Mesothelial cell of epicardium (in vitro differentiated cells): ENCODE results near the gene TENT5C. TPM values are rescaled to one million over a fixed set of nuclear protein-coding genes. Genes with fewer than 3 reads are reported as not detected.

Experiments used
- DNase-seq, 2 experiments: peaks; one replicate each; pipeline ENCODE4 v3.0.0; 2021; ENCODE audit warnings: low spot score in 2 of 2; ENCODE audit not compliant: unreplicated experiment in 2 of 2
- H3K27ac Mint-ChIP-seq: 2 replicates; pipeline ENCODE4 v1.8.0; 2021; ENCODE audit warnings: mixed read lengths
- H3K27me3 Mint-ChIP-seq: 2 replicates; pipeline ENCODE4 v1.8.0; 2021; ENCODE audit warnings: low read depth, mixed read lengths
- H3K36me3 Mint-ChIP-seq: 2 replicates; pipeline ENCODE4 v1.8.0; 2021; ENCODE audit warnings: mixed read lengths
- H3K4me1 Mint-ChIP-seq: 2 replicates; pipeline ENCODE4 v1.8.0; 2021; ENCODE audit warnings: mixed read lengths
- H3K4me3 Mint-ChIP-seq: 2 replicates; pipeline ENCODE4 v1.8.0; 2021; ENCODE audit warnings: mild to moderate bottlenecking, moderate library complexity, mixed read lengths
- H3K9me3 Mint-ChIP-seq: 2 replicates; pipeline ENCODE4 v1.8.0; 2021; ENCODE audit warnings: mixed read lengths
- total RNA-seq: library from RNA; stranded (reverse); gene quantifications from 3 replicates; pipeline ENCODE4 v1.2.1, GENCODE V29; 2021
- TF ChIP-seq, protein P1 (sequence below): fragments of 200-600 bp; sonication (generic); IDR thresholded peaks from one replicate; pipeline ENCODE4 v1.5.0; 2021; ENCODE audit warnings: antibody characterized with exemption; ENCODE audit not compliant: unreplicated experiment

Gene TENT5C
- total RNA-seq, 1 donor from 2014 or later: 0.31 TPM

DNA sequence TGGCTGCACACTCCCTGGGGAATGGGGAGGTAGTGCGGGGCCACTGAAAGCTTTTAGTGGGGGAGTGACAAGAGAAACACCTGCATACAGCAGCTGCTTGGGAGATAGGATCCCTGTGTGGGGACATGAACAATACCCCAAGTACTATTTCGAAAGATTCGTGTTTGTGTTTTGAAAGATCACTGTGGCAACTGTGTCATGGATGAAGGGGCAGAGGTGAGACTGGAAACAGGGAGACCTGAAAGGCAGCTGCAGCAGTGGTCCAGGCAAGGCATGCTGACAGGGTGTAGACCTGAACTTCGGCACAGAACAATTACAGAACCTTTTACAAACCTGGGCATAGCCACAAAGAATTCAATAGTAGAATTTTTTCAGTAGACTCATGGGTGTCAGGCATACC lies 32.9 kb downstream of the TENT5C start:
- Mint-ChIP-seq H3K27me3 (peaks cover 13% of the 10 kb centered on the region), H3K36me3 (no peaks in the 10 kb centered on the region), H3K9me3 (no peaks in the 10 kb centered on the region), H3K4me3 (no peak overlapping the region), H3K27ac (no peak overlapping the region), H3K4me1 (no peaks in the 10 kb centered on the region)
- TF ChIP-seq, protein P1, sequence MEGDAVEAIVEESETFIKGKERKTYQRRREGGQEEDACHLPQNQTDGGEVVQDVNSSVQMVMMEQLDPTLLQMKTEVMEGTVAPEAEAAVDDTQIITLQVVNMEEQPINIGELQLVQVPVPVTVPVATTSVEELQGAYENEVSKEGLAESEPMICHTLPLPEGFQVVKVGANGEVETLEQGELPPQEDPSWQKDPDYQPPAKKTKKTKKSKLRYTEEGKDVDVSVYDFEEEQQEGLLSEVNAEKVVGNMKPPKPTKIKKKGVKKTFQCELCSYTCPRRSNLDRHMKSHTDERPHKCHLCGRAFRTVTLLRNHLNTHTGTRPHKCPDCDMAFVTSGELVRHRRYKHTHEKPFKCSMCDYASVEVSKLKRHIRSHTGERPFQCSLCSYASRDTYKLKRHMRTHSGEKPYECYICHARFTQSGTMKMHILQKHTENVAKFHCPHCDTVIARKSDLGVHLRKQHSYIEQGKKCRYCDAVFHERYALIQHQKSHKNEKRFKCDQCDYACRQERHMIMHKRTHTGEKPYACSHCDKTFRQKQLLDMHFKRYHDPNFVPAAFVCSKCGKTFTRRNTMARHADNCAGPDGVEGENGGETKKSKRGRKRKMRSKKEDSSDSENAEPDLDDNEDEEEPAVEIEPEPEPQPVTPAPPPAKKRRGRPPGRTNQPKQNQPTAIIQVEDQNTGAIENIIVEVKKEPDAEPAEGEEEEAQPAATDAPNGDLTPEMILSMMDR: no peak
- DNase-seq: no peak

DNA sequence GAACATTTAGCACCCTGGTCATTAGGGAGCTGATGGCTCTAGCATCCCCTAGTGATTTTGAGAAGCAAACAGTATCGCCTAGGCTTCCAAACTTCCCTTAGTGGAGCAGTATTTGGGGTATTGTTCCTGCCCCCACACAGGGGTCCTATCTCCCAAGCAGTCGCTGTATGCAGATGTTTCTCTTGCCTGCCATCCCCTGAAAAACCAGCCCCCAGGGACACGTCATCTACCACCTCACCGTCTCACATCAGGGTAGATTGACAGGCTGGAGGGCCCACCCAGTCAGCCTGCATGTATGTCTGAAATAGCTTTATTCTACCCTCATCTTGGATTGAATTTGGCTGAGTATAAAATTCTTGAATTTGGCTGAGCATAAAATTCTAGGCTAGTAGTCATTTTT lies 33.9 kb downstream of the TENT5C start:
- no peaks in the 10 kb centered on the region for H3K4me1 Mint-ChIP-seq
- DNase-seq: no peak
- no peaks in the 10 kb centered on the region for H3K36me3 Mint-ChIP-seq
- H3K27me3 Mint-ChIP-seq: peaks cover 16% of the 10 kb centered on the region
- TF ChIP-seq, protein P1: no peak
- H3K9me3 Mint-ChIP-seq: no peaks in the 10 kb centered on the region
- H3K4me3 Mint-ChIP-seq: no peak overlapping the region
- no peak overlapping the region for H3K27ac Mint-ChIP-seq

DNA sequence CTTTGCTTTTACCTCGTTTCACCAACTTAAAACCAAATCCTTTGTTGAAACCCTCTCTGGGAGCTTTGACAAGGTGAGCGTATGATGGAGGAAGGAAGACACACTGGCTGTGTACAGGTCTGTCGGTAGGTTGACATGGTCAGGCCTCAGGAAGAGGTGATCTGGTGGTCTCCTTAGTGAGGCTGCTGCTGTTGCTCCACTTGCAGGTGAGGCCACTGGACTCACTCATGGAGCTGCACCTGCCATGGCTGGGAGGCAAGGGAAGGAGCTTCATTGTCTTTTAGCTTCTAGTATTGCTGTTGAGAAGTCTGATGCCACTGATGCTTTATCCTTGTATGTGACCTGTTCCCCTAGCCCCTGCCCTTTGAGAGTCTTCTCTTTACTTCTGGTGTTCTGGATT lies 35.7 kb downstream of the TENT5C start:
- TF ChIP-seq, protein P1: no peak
- H3K27ac Mint-ChIP-seq: no peak overlapping the region
- peaks cover 16% of the 10 kb centered on the region for H3K27me3 Mint-ChIP-seq
- no peak for DNase-seq
- peaks cover 10% of the 10 kb centered on the region for H3K4me1 Mint-ChIP-seq
- H3K4me3 Mint-ChIP-seq: no peak overlapping the region
- no peaks in the 10 kb centered on the region for H3K36me3 Mint-ChIP-seq
- H3K9me3 Mint-ChIP-seq: no peaks in the 10 kb centered on the region

DNA sequence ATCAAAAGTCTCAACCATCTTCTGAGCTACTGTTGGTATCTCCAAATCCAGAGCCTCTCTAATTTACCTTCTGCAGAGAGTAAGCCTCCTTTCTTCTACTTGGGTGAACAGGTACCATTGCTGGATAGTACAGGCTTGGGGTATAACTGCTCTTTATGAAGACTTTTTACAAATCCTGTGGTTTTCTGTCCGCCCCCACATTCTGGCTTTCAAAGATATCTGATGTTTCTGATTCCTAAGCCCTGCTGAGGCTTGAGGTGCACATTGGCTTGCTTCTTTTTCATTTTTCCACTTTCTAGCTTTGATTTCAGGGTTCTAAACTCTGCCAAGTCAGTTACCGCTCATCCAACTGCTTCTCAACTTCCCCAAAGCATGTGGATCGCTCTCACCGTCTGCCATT lies 37.1 kb downstream of the TENT5C start:
- TF ChIP-seq, protein P1: no peak
- peaks cover 10% of the 10 kb centered on the region for H3K4me1 Mint-ChIP-seq
- no peaks in the 10 kb centered on the region for H3K36me3 Mint-ChIP-seq
- no peak for DNase-seq
- no peak overlapping the region for H3K27ac Mint-ChIP-seq
- H3K4me3 Mint-ChIP-seq: no peak overlapping the region
- peaks cover 16% of the 10 kb centered on the region for H3K27me3 Mint-ChIP-seq
- no peaks in the 10 kb centered on the region for H3K9me3 Mint-ChIP-seq

DNA sequence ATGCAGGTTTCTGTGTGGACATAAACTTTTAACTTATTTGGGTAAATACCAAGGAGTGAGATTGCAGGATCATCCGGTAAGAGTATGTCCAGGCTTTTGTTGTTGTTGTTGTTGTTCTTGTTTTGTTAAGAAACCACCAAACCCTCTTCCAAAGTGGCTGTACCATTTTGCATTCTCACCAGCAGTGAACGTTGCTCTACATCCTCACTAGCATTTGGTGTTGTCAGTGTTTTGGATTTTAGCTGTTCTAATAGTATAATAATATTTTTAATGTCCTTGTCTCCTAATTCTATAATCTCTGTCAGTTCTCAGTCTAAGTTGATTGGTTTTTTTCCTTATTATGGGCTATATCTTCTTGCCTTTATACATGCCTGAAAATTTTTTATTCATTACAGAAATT lies 37.8 kb downstream of the TENT5C start:
- no peak overlapping the region for H3K4me3 Mint-ChIP-seq
- no peak overlapping the region for H3K27ac Mint-ChIP-seq
- H3K4me1 Mint-ChIP-seq: peaks cover 10% of the 10 kb centered on the region
- DNase-seq: no peak
- TF ChIP-seq, protein P1: no peak
- H3K27me3 Mint-ChIP-seq: peaks cover 14% of the 10 kb centered on the region
- no peaks in the 10 kb centered on the region for H3K36me3 Mint-ChIP-seq
- H3K9me3 Mint-ChIP-seq: no peaks in the 10 kb centered on the region

DNA sequence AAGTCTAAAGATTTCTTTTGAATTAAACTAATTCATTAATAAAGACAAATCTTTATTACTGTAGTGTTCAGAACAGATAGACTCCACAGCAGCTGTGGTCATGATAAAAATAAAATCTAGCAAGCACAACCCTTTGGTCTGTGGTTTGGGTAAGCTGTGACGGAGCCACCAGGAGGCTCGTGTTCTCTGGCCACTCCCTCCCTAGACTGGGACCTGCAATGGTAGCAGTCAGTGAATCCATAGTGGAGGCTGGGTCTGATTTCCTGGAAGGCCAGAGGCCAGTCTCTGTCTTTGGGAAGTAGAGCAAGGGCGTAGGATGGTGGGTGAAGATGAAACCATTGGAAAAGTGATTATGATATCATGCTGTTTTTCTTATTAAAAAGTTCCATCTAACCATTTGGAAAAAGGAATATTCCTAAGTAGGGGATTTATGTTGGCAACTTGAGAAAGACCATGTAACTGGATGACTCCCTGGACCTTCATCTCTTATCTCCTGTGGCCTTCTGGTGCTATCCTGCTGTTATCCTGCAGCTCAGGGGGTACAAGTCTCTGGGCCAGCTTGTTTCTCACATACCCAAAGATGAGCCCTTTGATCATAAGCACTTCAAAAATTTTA lies 39.0 kb downstream of the TENT5C start:
- peaks cover 10% of the 10 kb centered on the region for H3K4me1 Mint-ChIP-seq
- peaks cover 9% of the 10 kb centered on the region for H3K27me3 Mint-ChIP-seq
- no peaks in the 10 kb centered on the region for H3K9me3 Mint-ChIP-seq
- H3K4me3 Mint-ChIP-seq: no peak overlapping the region
- DNase-seq: no peak
- TF ChIP-seq, protein P1: no peak
- H3K27ac Mint-ChIP-seq: no peak overlapping the region
- no peaks in the 10 kb centered on the region for H3K36me3 Mint-ChIP-seq
